IMR-90 (cell line): ENCODE data around the gene KNCN. TPM values are rescaled to one million over a fixed set of nuclear protein-coding genes. Genes with fewer than 3 reads are reported as not detected.

ENCODE experiments used
- ATAC-seq: fragments of 200-7000 bp; cut with Tn5 transposase; 2 replicates; pipeline ENCODE4 v1.9.1; 2020; ENCODE audit warnings: low read depth, mild to moderate bottlenecking, moderate library complexity
- BruUV-seq: library from RNA; stranded (reverse); fragments of 400-500 nt; replicated peaks from 2 replicates; lab custom pipeline; 2021; lab: Mats Ljungman, UMichigan
- CTCF ChIA-PET: fragments of 300-600 bp; formaldehyde crosslinking; extraction: SDS; loops from one replicate; lab custom pipeline; 2021; ENCODE audit warnings: antibody characterized with exemption; lab: Yijun Ruan, JAX
- POLR2A ChIA-PET: fragments of 300-600 bp; sonication (Branson Sonifier 250); formaldehyde crosslinking; loops from one replicate; lab custom pipeline; 2022; ENCODE audit warnings: antibody characterized with exemption; ENCODE audit not compliant: unreplicated experiment; lab: Charles Lee
- DNase-seq: peaks from one replicate; pipeline ENCODE4 v3.0.0; 2013
- H2AFZ ChIP-seq: replicated peaks from 2 replicates; pipeline ENCODE3; 2013; ENCODE audit warnings: low read length, mild to moderate bottlenecking; ENCODE audit not compliant: poor library complexity
- H2AK5ac ChIP-seq: 2 replicates; pipeline ENCODE4 v1.6.1; 2013; ENCODE audit warnings: low read depth, low read length, inconsistent platforms
- H2AK9ac ChIP-seq: replicated peaks from 2 replicates; pipeline ENCODE3; 2013; ENCODE audit warnings: mild to moderate bottlenecking, low read depth, low read length, moderate library complexity; ENCODE audit not compliant: poor library complexity
- H2BK120ac ChIP-seq: 2 replicates; pipeline ENCODE4 v1.6.1; 2013; ENCODE audit warnings: low read depth, low read length, inconsistent platforms
- H2BK15ac ChIP-seq: 3 replicates; pipeline ENCODE4 v1.6.1; 2013; ENCODE audit warnings: low read depth, low read length, inconsistent platforms
- H2BK20ac ChIP-seq: 2 replicates; pipeline ENCODE4 v1.6.1; 2013; ENCODE audit warnings: low read depth, mild to moderate bottlenecking, inconsistent platforms, low read length, moderate library complexity
- H2BK5ac ChIP-seq: 2 replicates; pipeline ENCODE4 v1.6.1; 2013; ENCODE audit warnings: mild to moderate bottlenecking, low read depth, low read length, inconsistent platforms; ENCODE audit not compliant: poor library complexity, severe bottlenecking
- H3K14ac ChIP-seq: replicated peaks from 2 replicates; pipeline ENCODE4 v1.6.1; 2013; ENCODE audit warnings: low read depth, low read length, inconsistent platforms
- H3K18ac ChIP-seq: 2 replicates; pipeline ENCODE4 v1.6.1; 2013; ENCODE audit warnings: low read depth, low read length, control low read depth
- H3K23ac ChIP-seq: 2 replicates; pipeline ENCODE4 v1.6.1; 2013; ENCODE audit warnings: low read depth, low read length, inconsistent platforms
- H3K27ac ChIP-seq: 2 replicates; pipeline ENCODE4 v1.5.1; 2013; ENCODE audit warnings: mild to moderate bottlenecking, control low read depth, low read length; ENCODE audit not compliant: insufficient read depth
- H3K27me3 ChIP-seq: 2 replicates; pipeline ENCODE4 v1.6.1; 2013; ENCODE audit warnings: low read length; ENCODE audit not compliant: control insufficient read depth, insufficient read depth
- H3K36me3 ChIP-seq: 2 replicates; pipeline ENCODE4 v1.6.1; 2013; ENCODE audit warnings: low read length, mixed read lengths; ENCODE audit not compliant: control insufficient read depth, insufficient read depth
- H3K4ac ChIP-seq: 2 replicates; pipeline ENCODE4 v1.6.1; 2013; ENCODE audit warnings: low read depth, low read length, inconsistent platforms
- H3K4me1 ChIP-seq: 2 replicates; pipeline ENCODE4 v1.6.1; 2013; ENCODE audit warnings: low read length, mixed read lengths; ENCODE audit not compliant: control insufficient read depth, insufficient read depth
- H3K4me2 ChIP-seq: 2 replicates; pipeline ENCODE4 v1.6.1; 2013; ENCODE audit warnings: low read depth, mild to moderate bottlenecking, control low read depth, low read length, moderate library complexity
- H3K4me3 ChIP-seq: 2 replicates; pipeline ENCODE4 v1.5.1; 2013; ENCODE audit warnings: low read depth, mild to moderate bottlenecking, control low read depth, low read length, moderate library complexity; ENCODE audit not compliant: insufficient read depth
- H3K56ac ChIP-seq: 2 replicates; pipeline ENCODE4 v1.6.1; 2013; ENCODE audit warnings: low read length, inconsistent platforms; ENCODE audit not compliant: insufficient read depth; ENCODE audit errors: extremely low read depth
- H3K79me1 ChIP-seq, 2 experiments: 2 replicates each; pipeline ENCODE4 v1.6.1; 2013; ENCODE audit warnings: low read length in 2 of 2, inconsistent platforms in 1 of 2, low read depth in 1 of 2
- H3K9ac ChIP-seq: 2 replicates; pipeline ENCODE4 v1.6.1; 2013; ENCODE audit warnings: low read depth, low read length, control low read depth
- H3K9me1 ChIP-seq: 2 replicates; pipeline ENCODE4 v1.6.1; 2013; ENCODE audit warnings: low read length, inconsistent platforms; ENCODE audit not compliant: insufficient read depth
- H3K9me3 ChIP-seq: 2 replicates; pipeline ENCODE4 v1.6.1; 2013; ENCODE audit warnings: low read length; ENCODE audit not compliant: control insufficient read depth, insufficient read depth
- H4K20me1 ChIP-seq: 2 replicates; pipeline ENCODE4 v1.6.1; 2013; ENCODE audit warnings: low read length, inconsistent platforms; ENCODE audit not compliant: insufficient read depth
- H4K5ac ChIP-seq: 2 replicates; pipeline ENCODE4 v1.6.1; 2013; ENCODE audit warnings: mild to moderate bottlenecking, low read depth, low read length, control low read depth
- H4K8ac ChIP-seq, 2 experiments: 2 replicates each; pipeline ENCODE4 v1.6.1; 2013; ENCODE audit warnings: low read depth in 2 of 2, low read length in 2 of 2, control low read depth in 1 of 2, inconsistent platforms in 1 of 2
- H4K91ac ChIP-seq: 2 replicates; pipeline ENCODE4 v1.6.1; 2013; ENCODE audit warnings: low read depth, low read length, inconsistent platforms; ENCODE audit not compliant: insufficient read depth
- BHLHE40 ChIP-seq: fragments of 150-350 bp; IDR thresholded peaks from 2 replicates; pipeline ENCODE4 v1.6.1; 2016; ENCODE audit warnings: mild to moderate bottlenecking, low read depth, low read length
- FOS ChIP-seq: fragments of 150-350 bp; IDR thresholded peaks from 2 replicates; pipeline ENCODE4 v1.6.1; 2016; ENCODE audit warnings: low read depth, low read length
- MAZ ChIP-seq: IDR thresholded peaks from 2 replicates; pipeline ENCODE4 v1.6.1; 2012; ENCODE audit warnings: low read depth, mild to moderate bottlenecking, low read length, improper control_type of control experiment, moderate library complexity, borderline replicate concordance
- NFE2L2 ChIP-seq: fragments of 150-350 bp; IDR thresholded peaks from 2 replicates; pipeline ENCODE4 v1.6.1; 2016; ENCODE audit warnings: low read depth, mild to moderate bottlenecking, low read length
- RCOR1 ChIP-seq: IDR thresholded peaks from 2 replicates; pipeline ENCODE4 v1.6.1; 2012; ENCODE audit warnings: mild to moderate bottlenecking, low read length, improper control_type of control experiment; ENCODE audit not compliant: insufficient replicate concordance
- RFX5 ChIP-seq: IDR thresholded peaks from 2 replicates; pipeline ENCODE4 v1.8.0; 2012; ENCODE audit warnings: low read depth, mild to moderate bottlenecking, low read length, moderate library complexity
- SMC3 ChIP-seq: fragments of 150-350 bp; IDR thresholded peaks from 2 replicates; pipeline ENCODE4 v1.6.1; 2016; ENCODE audit warnings: low read depth, mild to moderate bottlenecking, antibody characterized with exemption, low read length, moderate library complexity
- WGBS, 2 experiments: methylation state at CpG; one replicate each; pipeline versions ENCODE4 v1.1.5 to v1.1.7; 2013; ENCODE audit warnings: missing lambda C conversion rate in 2 of 2; ENCODE audit not compliant: insufficient read length in 1 of 2; ENCODE audit errors: extremely low coverage in 2 of 2; 5-methylcytosine and 5-hydroxymethylcytosine counted together
- dilution Hi-C: fragments of 300-500 bp; cut with HindIII; formaldehyde crosslinking; loops from one replicate; pipeline ENCODE4 v1.14.3; 2018; ENCODE audit warnings: low sequenced_read_pairs; ENCODE audit not compliant: unreplicated experiment
- in situ Hi-C: fragments of 300-500 bp; cut with MboI; formaldehyde crosslinking; loops from 3 replicates; pipeline ENCODE4 v1.14.3; 2019; ENCODE audit warnings: low sequenced_read_pairs, inconsistent platforms, mixed read lengths
- intact Hi-C: fragments of 100-400 bp; cut with micrococcal nuclease; formaldehyde crosslinking; loops from 2 replicates; pipeline ENCODE4 v1.10.0; 2022
- polyA plus RNA-seq, 3 experiments: library from polyadenylated mRNA; depleted of rRNA; stranded (reverse); fragments of >200 nt; gene quantifications; 2 replicates each; pipeline ENCODE4 v1.2.3, GENCODE V29; 2012; ENCODE audit warnings: low replicate concordance in 1 of 3
- total RNA-seq: library from RNA; depleted of rRNA; stranded (reverse); fragments of >200 nt; gene quantifications from 2 replicates; pipeline ENCODE4 v1.2.3, GENCODE V29; 2012

The KNCN gene
- total and polyA plus RNA-seq, 2 of the 4 experiments (the other 2 are of a cell fraction), result not detected

DNA sequence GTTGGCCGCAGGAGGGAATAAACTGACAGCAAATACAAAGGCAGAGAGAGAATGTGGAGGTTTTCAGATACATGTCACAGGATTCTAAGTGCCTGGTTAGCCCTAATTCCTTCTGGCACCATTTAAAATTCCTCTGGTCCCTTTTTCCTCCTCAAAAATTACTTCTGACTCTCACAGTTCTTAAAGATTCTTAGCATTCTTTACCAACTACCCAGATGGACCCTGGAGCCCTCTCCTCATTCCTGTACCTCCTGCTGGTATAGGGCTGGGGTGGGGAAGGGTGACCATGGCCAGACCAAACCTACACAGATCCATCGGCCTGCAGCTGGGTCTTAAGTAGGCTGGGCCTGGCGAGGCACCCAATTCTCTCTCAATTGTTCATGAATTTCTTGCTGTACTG lies 45.4 kb upstream of the KNCN start:
- in situ Hi-C loops, result no loop called here
- Histone ChIP-seq H3K9me1 (peaks cover 23% of the 10 kb centered on the region; the same call in 1 of the 2 replicates), H3K4me3 (no peak overlapping the region), H3K14ac (no peak overlapping the region), H3K36me3 (peaks cover 22% of the 10 kb centered on the region), H3K4ac (no peak overlapping the region), H4K20me1 (peaks cover 20% of the 10 kb centered on the region; the same call in 1 of the 2 replicates), H3K9me3 (no peaks in the 10 kb centered on the region), H2AFZ (no peak overlapping the region), H4K8ac (no peak overlapping the region), H3K23ac (no peak overlapping the region), H2AK9ac (no peak overlapping the region), H3K4me1 (peaks cover 8% of the 10 kb centered on the region), H2BK5ac (no peak overlapping the region), H3K27me3 (no peaks in the 10 kb centered on the region), H4K5ac (no peak overlapping the region), H3K4me2 (no peak overlapping the region), H3K27ac (no peak overlapping the region), H3K9ac (no peak overlapping the region), H3K56ac (no peak overlapping the region), H2BK20ac (no peak overlapping the region), H2BK120ac (no peak overlapping the region), H4K91ac (no peak overlapping the region), H2AK5ac (no peak overlapping the region), H2BK15ac (no peak overlapping the region), H3K79me1 (peaks cover 25 to 59% of the 10 kb centered on the region in 2 experiments), H3K18ac (no peak overlapping the region)
- intact Hi-C loops, result no loop called here
- CTCF ChIA-PET, result interaction anchor here (1.8 kb wide), 1 partner anchor 17 kb away, joined by 6 read pairs; no protein-coding TSS in a partner anchor
- DNase-seq (no peak), ATAC-seq (no peak)
- dilution Hi-C loops, result no loop called here
- POLR2A ChIA-PET, result no interaction called here
- TF ChIP-seq NFE2L2, result no peak
- no peak for TF ChIP-seq MAZ
- TF ChIP-seq BHLHE40, result no peak
- no peak for TF ChIP-seq RFX5
- TF ChIP-seq FOS, result no peak
- TF ChIP-seq RCOR1, result no peak
- no peak for TF ChIP-seq SMC3
- WGBS, 2 experiments, result no CpG with 5 or more reads among the region's 3 CpGs
- BruUV-seq, result no TSS peak
